DND-41 (cell line): ENCODE results near the gene DPEP3.
A peak's percentile ranks its signal among the peaks of the same experiment; 100 is the strongest.

ENCODE experiments used
- ATAC-seq: fragments of 200-7000 bp; cut with Tn5 transposase; 3 replicates; pipeline ENCODE4 v1.9.1; 2021; ENCODE audit warnings: low read depth; ENCODE audit not compliant: insufficient read depth
- DNase-seq: peaks from one replicate; pipeline ENCODE4 v3.0.0-alpha.2; 2020
- H2AFZ ChIP-seq: 2 replicates; pipeline ENCODE4 v1.6.0; 2012; ENCODE audit warnings: low read depth, low read length
- H3K27ac ChIP-seq: 2 replicates; pipeline ENCODE4 v1.5.1; 2012; ENCODE audit warnings: low read length, inconsistent platforms
- H3K27me3 ChIP-seq: fragments of 200-600 bp; sonication (generic); 2 replicates; pipeline ENCODE4 v1.6.0; 2012; ENCODE audit warnings: low read length, mild to moderate bottlenecking, inconsistent platforms; ENCODE audit not compliant: insufficient read depth, poor library complexity
- H3K36me3 ChIP-seq: 2 replicates; pipeline ENCODE4 v1.5.1; 2012; ENCODE audit warnings: low read length, inconsistent platforms; ENCODE audit not compliant: insufficient read depth
- H3K4me1 ChIP-seq: 2 replicates; pipeline ENCODE4 v1.5.1; 2012; ENCODE audit warnings: mild to moderate bottlenecking, low read length; ENCODE audit not compliant: insufficient read depth
- H3K4me2 ChIP-seq: 2 replicates; pipeline ENCODE4 v1.6.0; 2012; ENCODE audit warnings: mild to moderate bottlenecking, moderate library complexity, low read length, inconsistent platforms; ENCODE audit not compliant: insufficient read depth
- H3K4me3 ChIP-seq, 2 experiments: fragments of 200-600 bp in 1 of 2; shearing (Covaris generic) in 1 of 2; 2 replicates each; pipeline ENCODE4 v1.5.1; 2012 to 2016; ENCODE audit warnings: inconsistent platforms in 2 of 2, low read length in 2 of 2, mild to moderate bottlenecking in 2 of 2, low read depth in 1 of 2, moderate library complexity in 1 of 2
- H3K79me2 ChIP-seq: 2 replicates; pipeline ENCODE4 v1.6.0; 2012; ENCODE audit warnings: low read length, inconsistent platforms; ENCODE audit not compliant: insufficient read depth
- H3K9ac ChIP-seq: 2 replicates; pipeline ENCODE4 v1.6.0; 2012; ENCODE audit warnings: low read depth, mild to moderate bottlenecking, inconsistent platforms, low read length, moderate library complexity
- H3K9me3 ChIP-seq: 2 replicates; pipeline ENCODE4 v1.5.1; 2012; ENCODE audit warnings: low read length, moderate library complexity, mild to moderate bottlenecking, inconsistent platforms; ENCODE audit not compliant: insufficient read depth, severe bottlenecking
- H4K20me1 ChIP-seq: 2 replicates; pipeline ENCODE4 v1.6.0; 2012; ENCODE audit warnings: low read length; ENCODE audit not compliant: insufficient read depth
- CTCF ChIP-seq: IDR thresholded peaks from 2 replicates; pipeline ENCODE4 v1.5.1; 2012; ENCODE audit warnings: borderline replicate concordance, low read length, moderate library complexity, mild to moderate bottlenecking; ENCODE audit not compliant: poor library complexity, severe bottlenecking; ENCODE audit errors: extremely low read depth
- EZH2 ChIP-seq: IDR thresholded peaks from 3 replicates; pipeline ENCODE4 v1.6.1; 2012; ENCODE audit warnings: borderline replicate concordance, low read depth, mild to moderate bottlenecking, moderate library complexity, low read length, inconsistent platforms; ENCODE audit not compliant: severe bottlenecking

The DPEP3 gene

GRCh38 chr16:67971111-67971510 is 9.2 kb downstream of the DPEP3 start:
- Histone ChIP-seq H3K4me1 (peaks cover 26% of the 10 kb centered on the region), H3K9ac (no peak overlapping the region), H2AFZ (no peak overlapping the region), H3K4me3 (no peak overlapping the region), H3K4me2 (no peak overlapping the region), H4K20me1 (peaks cover 14% of the 10 kb centered on the region), H3K9me3 (no peaks in the 10 kb centered on the region), H3K27me3 (no peaks in the 10 kb centered on the region), H3K36me3 (no peaks in the 10 kb centered on the region; the same call in 1 of the 2 replicates), H3K27ac (no peak overlapping the region), H3K79me2 (peaks cover 13% of the 10 kb centered on the region; the same call in 1 of the 2 replicates)
- ATAC-seq (no peak), DNase-seq (no peak)
- TF ChIP-seq CTCF (no peak), EZH2 (no peak)

GRCh38 chr16:67969254-67970039 is 10.9 kb downstream of the DPEP3 start:
- H3K9ac ChIP-seq = peak overlapping the region; percentile 81; the same call in 1 of the 2 replicates
- peak overlapping the region in 1 of 2 experiments; percentile 65; a peak in 1 of 4 replicates for H3K4me3 ChIP-seq
- peak overlapping the region; percentile 83; the same call in 1 of the 2 replicates for H3K4me2 ChIP-seq
- H3K9me3 ChIP-seq = no peaks in the 10 kb centered on the region
- peaks cover 26% of the 10 kb centered on the region for H3K4me1 ChIP-seq
- no peak for ATAC-seq
- H3K27ac ChIP-seq = peak overlapping the region; percentile 69
- H3K27me3 ChIP-seq = no peaks in the 10 kb centered on the region
- DNase-seq = no peak
- H3K36me3 ChIP-seq = peaks cover 5% of the 10 kb centered on the region; the same call in 1 of the 2 replicates
- peak overlapping the region; percentile 77 for H2AFZ ChIP-seq
- H3K79me2 ChIP-seq = peaks cover 13% of the 10 kb centered on the region; the same call in 1 of the 2 replicates
- peaks cover 19% of the 10 kb centered on the region for H4K20me1 ChIP-seq
- TF ChIP-seq EZH2 (no peak), CTCF (no peak)

GRCh38 chr16:67968400-67969253 is 11.7 kb downstream of the DPEP3 start, which contains the start of gene SLC12A4:
TSS of gene SLC12A4 (minus strand) at chr16:67968637. CDS start at chr16:67968553, 84 bp downstream.
- Histone ChIP-seq H3K4me1 (peaks cover 26% of the 10 kb centered on the region), H3K9ac (peak within 1 kb of the TSS; percentile 81), H3K4me2 (peak within 1 kb of the TSS; percentile 83), H3K27me3 (no peaks in the 10 kb centered on the region), H3K79me2 (peaks cover 13% of the 10 kb centered on the region; the same call in 1 of the 2 replicates), H3K9me3 (no peaks in the 10 kb centered on the region), H4K20me1 (peaks cover 19% of the 10 kb centered on the region), H2AFZ (peak within 1 kb of the TSS; percentile 82), H3K36me3 (peaks cover 6% of the 10 kb centered on the region; the same call in 1 of the 2 replicates), H3K4me3 (peak within 1 kb of the TSS; percentile 64 to 65), H3K27ac (peak within 1 kb of the TSS; percentile 69)
- ATAC-seq (peak; percentile 94), DNase-seq (peak; percentile 94)
- TF ChIP-seq EZH2 (no peak), CTCF (no peak)
